ENCODE results near the gene RNF26.

DNA sequence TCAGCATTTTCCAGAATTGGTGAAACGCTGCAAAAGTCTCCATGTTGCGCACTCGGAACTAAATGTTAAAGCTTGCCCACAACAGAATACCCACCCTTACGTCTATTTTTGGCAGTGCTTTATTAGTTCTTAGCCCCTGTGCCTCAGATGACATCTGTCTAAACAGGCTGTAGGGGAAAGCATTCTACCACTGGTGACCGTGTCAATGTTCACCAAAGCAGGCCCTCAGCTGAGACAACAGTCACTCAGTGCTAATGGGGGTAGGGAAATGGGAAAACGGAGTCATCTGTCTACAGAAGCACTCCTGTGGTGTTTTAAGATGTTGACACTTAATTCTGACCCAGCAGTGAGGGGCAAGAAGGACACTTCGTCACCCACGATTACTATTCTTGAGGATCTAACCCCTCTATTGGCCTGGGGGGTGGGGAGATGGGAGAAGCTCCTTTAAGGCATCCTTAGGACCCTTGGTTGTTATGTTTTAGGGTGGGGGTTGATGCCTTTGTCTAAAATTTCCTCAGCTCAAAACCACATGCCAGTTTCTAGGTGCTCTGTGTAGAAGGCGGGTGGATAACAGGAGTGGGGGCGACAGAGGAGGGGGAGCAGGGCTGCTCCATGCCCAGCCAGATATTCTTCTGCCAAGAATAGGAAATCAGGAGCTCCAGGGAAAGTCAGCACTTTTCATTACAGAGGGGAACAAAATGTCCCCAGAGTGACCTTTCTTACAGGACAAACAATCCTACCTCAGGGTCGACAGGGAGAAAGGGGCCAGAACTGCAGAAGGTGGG lies 27.8 kb downstream of the RNF26 start:
- TF ChIP-seq FOXJ3 (CRISPR knock-in tag; IDR thresholded peaks at IDR 0.05; ENCODE audit: borderline replicate concordance) (no peak), NFYB (CRISPR knock-in tag; conservative IDR thresholded peaks at IDR 0.05; ENCODE audit: low read depth) (no peak), RORB (CRISPR knock-in tag; IDR thresholded peaks at IDR 0.05) (no peak), ZNF317 (CRISPR knock-in tag; IDR thresholded peaks at IDR 0.05; ENCODE audit: borderline replicate concordance, low read depth) (no peak), TCF7 (CRISPR knock-in tag; IDR thresholded peaks at IDR 0.05; ENCODE audit: low read depth) (no peak), IRF2 (CRISPR knock-in tag; IDR thresholded peaks at IDR 0.05; ENCODE audit: borderline replicate concordance, low read depth) (no peak), CBFB (CRISPR knock-in tag; IDR thresholded peaks at IDR 0.05; ENCODE audit: low read depth) (no peak)
- TF ChIP-seq, protein P1, sequence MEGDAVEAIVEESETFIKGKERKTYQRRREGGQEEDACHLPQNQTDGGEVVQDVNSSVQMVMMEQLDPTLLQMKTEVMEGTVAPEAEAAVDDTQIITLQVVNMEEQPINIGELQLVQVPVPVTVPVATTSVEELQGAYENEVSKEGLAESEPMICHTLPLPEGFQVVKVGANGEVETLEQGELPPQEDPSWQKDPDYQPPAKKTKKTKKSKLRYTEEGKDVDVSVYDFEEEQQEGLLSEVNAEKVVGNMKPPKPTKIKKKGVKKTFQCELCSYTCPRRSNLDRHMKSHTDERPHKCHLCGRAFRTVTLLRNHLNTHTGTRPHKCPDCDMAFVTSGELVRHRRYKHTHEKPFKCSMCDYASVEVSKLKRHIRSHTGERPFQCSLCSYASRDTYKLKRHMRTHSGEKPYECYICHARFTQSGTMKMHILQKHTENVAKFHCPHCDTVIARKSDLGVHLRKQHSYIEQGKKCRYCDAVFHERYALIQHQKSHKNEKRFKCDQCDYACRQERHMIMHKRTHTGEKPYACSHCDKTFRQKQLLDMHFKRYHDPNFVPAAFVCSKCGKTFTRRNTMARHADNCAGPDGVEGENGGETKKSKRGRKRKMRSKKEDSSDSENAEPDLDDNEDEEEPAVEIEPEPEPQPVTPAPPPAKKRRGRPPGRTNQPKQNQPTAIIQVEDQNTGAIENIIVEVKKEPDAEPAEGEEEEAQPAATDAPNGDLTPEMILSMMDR (IDR thresholded peaks at IDR 0.05), result no peak
- TF ChIP-seq, protein P2, sequence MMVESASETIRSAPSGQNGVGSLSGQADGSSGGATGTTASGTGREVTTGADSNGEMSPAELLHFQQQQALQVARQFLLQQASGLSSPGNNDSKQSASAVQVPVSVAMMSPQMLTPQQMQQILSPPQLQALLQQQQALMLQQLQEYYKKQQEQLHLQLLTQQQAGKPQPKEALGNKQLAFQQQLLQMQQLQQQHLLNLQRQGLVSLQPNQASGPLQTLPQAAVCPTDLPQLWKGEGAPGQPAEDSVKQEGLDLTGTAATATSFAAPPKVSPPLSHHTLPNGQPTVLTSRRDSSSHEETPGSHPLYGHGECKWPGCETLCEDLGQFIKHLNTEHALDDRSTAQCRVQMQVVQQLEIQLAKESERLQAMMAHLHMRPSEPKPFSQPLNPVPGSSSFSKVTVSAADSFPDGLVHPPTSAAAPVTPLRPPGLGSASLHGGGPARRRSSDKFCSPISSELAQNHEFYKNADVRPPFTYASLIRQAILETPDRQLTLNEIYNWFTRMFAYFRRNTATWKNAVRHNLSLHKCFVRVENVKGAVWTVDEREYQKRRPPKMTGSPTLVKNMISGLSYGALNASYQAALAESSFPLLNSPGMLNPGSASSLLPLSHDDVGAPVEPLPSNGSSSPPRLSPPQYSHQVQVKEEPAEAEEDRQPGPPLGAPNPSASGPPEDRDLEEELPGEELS (CRISPR knock-in tag; IDR thresholded peaks at IDR 0.05), result no peak
- TF ChIP-seq, protein P3, sequence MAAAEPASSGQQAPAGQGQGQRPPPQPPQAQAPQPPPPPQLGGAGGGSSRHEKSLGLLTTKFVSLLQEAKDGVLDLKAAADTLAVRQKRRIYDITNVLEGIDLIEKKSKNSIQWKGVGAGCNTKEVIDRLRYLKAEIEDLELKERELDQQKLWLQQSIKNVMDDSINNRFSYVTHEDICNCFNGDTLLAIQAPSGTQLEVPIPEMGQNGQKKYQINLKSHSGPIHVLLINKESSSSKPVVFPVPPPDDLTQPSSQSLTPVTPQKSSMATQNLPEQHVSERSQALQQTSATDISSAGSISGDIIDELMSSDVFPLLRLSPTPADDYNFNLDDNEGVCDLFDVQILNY (CRISPR knock-in tag; IDR thresholded peaks at IDR 0.05), result no peak
- TF ChIP-seq, protein P4, sequence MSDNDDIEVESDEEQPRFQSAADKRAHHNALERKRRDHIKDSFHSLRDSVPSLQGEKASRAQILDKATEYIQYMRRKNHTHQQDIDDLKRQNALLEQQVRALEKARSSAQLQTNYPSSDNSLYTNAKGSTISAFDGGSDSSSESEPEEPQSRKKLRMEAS (CRISPR knock-in tag; IDR thresholded peaks at IDR 0.05), result no peak
- TF ChIP-seq, protein P5, sequence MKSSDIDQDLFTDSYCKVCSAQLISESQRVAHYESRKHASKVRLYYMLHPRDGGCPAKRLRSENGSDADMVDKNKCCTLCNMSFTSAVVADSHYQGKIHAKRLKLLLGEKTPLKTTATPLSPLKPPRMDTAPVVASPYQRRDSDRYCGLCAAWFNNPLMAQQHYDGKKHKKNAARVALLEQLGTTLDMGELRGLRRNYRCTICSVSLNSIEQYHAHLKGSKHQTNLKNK (CRISPR knock-in tag; IDR thresholded peaks at IDR 0.05), result no peak
